Liver (tissue), 9 donors: Measurements from ENCODE around the gene MMS22L. TPM values are rescaled to one million over a fixed set of nuclear protein-coding genes. Genes with fewer than 3 reads are reported as not detected.

Experiments used
- DNase-seq: peaks from one replicate; pipeline ENCODE4 v3.0.0-alpha.2; 2017; ENCODE audit warnings: low spot score
- H3K27ac ChIP-seq, 2 donors: one replicate each; pipeline ENCODE4 v1.7.0; 2013; ENCODE audit warnings: inconsistent platforms in 2 of 2, low read length in 2 of 2, control low read depth in 1 of 2, low read depth in 1 of 2, mild to moderate bottlenecking in 1 of 2
- H3K27me3 ChIP-seq, 4 donors: one replicate each; pipeline versions ENCODE4 v1.6.1 to v1.7.0; 2013; ENCODE audit warnings: low read length in 3 of 4, inconsistent platforms in 1 of 4, mild to moderate bottlenecking in 1 of 4, moderate library complexity in 1 of 4; ENCODE audit not compliant: control insufficient read depth in 4 of 4, insufficient read depth in 4 of 4
- H3K36me3 ChIP-seq, 4 donors: one replicate each; pipeline versions ENCODE4 v1.6.1 to v1.7.0; 2013; ENCODE audit warnings: low read length in 3 of 4, mild to moderate bottlenecking in 3 of 4, low read depth in 1 of 4, moderate library complexity in 1 of 4; ENCODE audit not compliant: control insufficient read depth in 4 of 4, insufficient read depth in 3 of 4
- H3K4me1 ChIP-seq, 4 donors: one replicate each; pipeline versions ENCODE4 v1.6.1 to v1.7.0; 2013; ENCODE audit warnings: low read length in 3 of 4, mild to moderate bottlenecking in 3 of 4, moderate library complexity in 1 of 4; ENCODE audit not compliant: control insufficient read depth in 4 of 4, insufficient read depth in 4 of 4
- H3K4me3 ChIP-seq, 3 donors: one replicate each; pipeline versions ENCODE4 v1.6.1 to v1.7.0; 2013; ENCODE audit warnings: low read length in 3 of 3, control low read depth in 1 of 3, low read depth in 1 of 3, mild to moderate bottlenecking in 1 of 3
- H3K9ac ChIP-seq, 2 donors: one replicate each; pipeline ENCODE4 v1.7.0; 2013; ENCODE audit warnings: low read length in 2 of 2, mild to moderate bottlenecking in 2 of 2, moderate library complexity in 2 of 2, control low read depth in 1 of 2, low read depth in 1 of 2
- H3K9me3 ChIP-seq, 4 donors: one replicate each; pipeline versions ENCODE4 v1.6.1 to v1.7.0; 2013; ENCODE audit warnings: low read length in 3 of 4; ENCODE audit not compliant: control insufficient read depth in 4 of 4
- EGR1 ChIP-seq, 2 donors: IDR thresholded peaks; 2 replicates each; pipeline ENCODE4 v1.6.1; 2016 to 2018; ENCODE audit warnings: antibody characterized with exemption in 2 of 2, low read depth in 2 of 2
- FOXA1 ChIP-seq: IDR thresholded peaks from 2 replicates; pipeline ENCODE4 v1.6.1; 2016; ENCODE audit warnings: antibody characterized with exemption
- FOXA2 ChIP-seq: IDR thresholded peaks from 2 replicates; pipeline ENCODE4 v1.6.1; 2016; ENCODE audit warnings: antibody characterized with exemption
- GABPA ChIP-seq, 2 donors: IDR thresholded peaks in 1 of 2; conservative IDR thresholded peaks in 1 of 2; 2 replicates each; pipeline ENCODE4 v1.6.1; 2016; ENCODE audit warnings: antibody characterized with exemption in 2 of 2, mild to moderate bottlenecking in 1 of 2, moderate library complexity in 1 of 2
- HNF4A ChIP-seq, 2 donors: conservative IDR thresholded peaks; 2 replicates each; pipeline ENCODE4 v1.6.1; 2016; ENCODE audit warnings: antibody characterized with exemption in 2 of 2, mild to moderate bottlenecking in 2 of 2
- HNF4G ChIP-seq: IDR thresholded peaks from 2 replicates; pipeline ENCODE4 v1.6.1; 2016; ENCODE audit warnings: antibody characterized with exemption
- JUND ChIP-seq, 2 donors: IDR thresholded peaks; 2 replicates each; pipeline ENCODE4 v1.6.1; 2016; ENCODE audit warnings: antibody characterized with exemption in 2 of 2
- MAX ChIP-seq: IDR thresholded peaks from 2 replicates; pipeline ENCODE4 v1.6.1; 2016; ENCODE audit warnings: antibody characterized with exemption
- NR2F2 ChIP-seq: IDR thresholded peaks from 2 replicates; pipeline ENCODE4 v1.6.1; 2016; ENCODE audit warnings: antibody characterized with exemption
- RAD21 ChIP-seq, 2 donors: IDR thresholded peaks; 2 replicates each; pipeline ENCODE4 v1.6.1; 2016; ENCODE audit warnings: antibody characterized with exemption in 2 of 2, mild to moderate bottlenecking in 2 of 2
- RXRA ChIP-seq, 2 donors: IDR thresholded peaks; 2 replicates each; pipeline ENCODE4 v1.6.1; 2017 to 2018; ENCODE audit warnings: antibody characterized with exemption in 2 of 2, mild to moderate bottlenecking in 1 of 2
- SP1 ChIP-seq: IDR thresholded peaks from 2 replicates; pipeline ENCODE4 v1.6.1; 2018; ENCODE audit warnings: antibody characterized with exemption, mild to moderate bottlenecking
- TAF1 ChIP-seq: conservative IDR thresholded peaks from 2 replicates; pipeline ENCODE4 v1.6.1; 2016; ENCODE audit warnings: antibody characterized with exemption, mild to moderate bottlenecking
- YY1 ChIP-seq: IDR thresholded peaks from 2 replicates; pipeline ENCODE4 v1.6.1; 2016; ENCODE audit warnings: antibody characterized with exemption, mild to moderate bottlenecking
- ZBTB33 ChIP-seq: IDR thresholded peaks from 2 replicates; pipeline ENCODE4 v1.6.1; 2016; ENCODE audit warnings: antibody characterized with exemption
- WGBS: extraction: QIAGEN DNeasy Blood & Tissue Kit; methylation state at CpG from one replicate; pipeline ENCODE4 v1.1.7; 2013; 5-methylcytosine and 5-hydroxymethylcytosine counted together
- polyA plus RNA-seq, 2 donors: library from polyadenylated mRNA; stranded (reverse) in 1 of 2; unstranded in 1 of 2; fragments of 200-250 nt in 1 of 2; fragments of >200 nt in 1 of 2; fragmentation: Nextera tagmentation in 1 of 2; extraction: Ambion mirVana in 1 of 2; gene quantifications; one replicate each; pipeline versions ENCODE4 v1.2.1 to v1.2.3, GENCODE V29; 2013 to 2015
- total RNA-seq, 2 donors: library from RNA; depleted of rRNA; stranded (reverse); fragments of >200 nt; gene quantifications; one replicate each; pipeline ENCODE4 v1.2.3, GENCODE V29; 2014
- TF ChIP-seq, protein P1 (sequence below): IDR thresholded peaks from 2 replicates; pipeline ENCODE4 v1.6.1; 2016; ENCODE audit warnings: antibody characterized with exemption
- TF ChIP-seq, protein P2 (sequence below): fragments of 150-350 bp; IDR thresholded peaks from 2 replicates; pipeline ENCODE4 v1.5.1; 2017; ENCODE audit warnings: improper control_type of control experiment, low read depth, low read length; ENCODE audit not compliant: missing input control
- TF ChIP-seq, protein P3 (sequence below): IDR thresholded peaks from 2 replicates; pipeline ENCODE4 v1.6.1; 2016; ENCODE audit warnings: antibody characterized with exemption, mild to moderate bottlenecking
- donor health status: healthy.
- donor health status: healthy.
- donor health status: healthy.
- donor health status: healthy.
- donor health status: healthy.

The MMS22L gene
- total and polyA plus RNA-seq, 4 donors = 0.32 to 14.9 (median 2.6) TPM

DNA sequence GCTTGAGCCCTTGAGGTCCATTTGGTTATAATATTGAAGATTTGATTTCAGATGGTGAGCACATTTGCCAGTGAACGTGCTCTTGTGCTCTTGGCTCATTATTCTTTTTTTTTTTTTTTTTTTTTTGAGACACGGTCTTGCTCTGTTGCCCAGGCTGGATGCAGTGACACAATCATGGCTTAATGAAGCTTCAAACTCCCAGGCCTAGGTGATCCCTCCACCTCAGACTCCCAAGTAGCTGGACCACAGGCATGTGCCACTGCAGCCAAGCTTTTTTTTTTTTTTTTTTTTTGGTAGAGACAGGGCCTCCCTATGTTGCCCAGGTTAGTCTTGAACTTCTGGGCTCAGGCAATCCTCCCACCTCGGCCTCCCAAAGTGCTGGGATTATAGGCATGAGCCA lies 182.3 kb downstream of the MMS22L start:
- no peak overlapping the region for H3K27ac ChIP-seq
- no peaks in the 10 kb centered on the region for H3K9me3 ChIP-seq
- no peaks in the 10 kb centered on the region for H3K36me3 ChIP-seq
- no peaks in the 10 kb centered on the region for H3K4me1 ChIP-seq
- no peak for DNase-seq
- no peak overlapping the region for H3K4me3 ChIP-seq
- 88% methylated on average over 3 of the region's 3 CpGs for WGBS
- H3K27me3 ChIP-seq = no peaks in the 10 kb centered on the region
- TF ChIP-seq EGR1 (IDR thresholded peaks at IDR 0.05; ENCODE audit: low read depth in 2 of 2) (no peak), TAF1 (no peak), MAX (no peak), HNF4A (conservative IDR thresholded peaks at IDR 0.05) (no peak), FOXA2 (no peak), NR2F2 (no peak), SP1 (no peak), ZBTB33 (no peak), RAD21 (IDR thresholded peaks at IDR 0.05) (no peak), YY1 (no peak), JUND (IDR thresholded peaks at IDR 0.05) (no peak), FOXA1 (no peak)
- TF ChIP-seq, protein P1, sequence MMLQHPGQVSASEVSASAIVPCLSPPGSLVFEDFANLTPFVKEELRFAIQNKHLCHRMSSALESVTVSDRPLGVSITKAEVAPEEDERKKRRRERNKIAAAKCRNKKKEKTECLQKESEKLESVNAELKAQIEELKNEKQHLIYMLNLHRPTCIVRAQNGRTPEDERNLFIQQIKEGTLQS = no peak
- TF ChIP-seq, protein P2, sequence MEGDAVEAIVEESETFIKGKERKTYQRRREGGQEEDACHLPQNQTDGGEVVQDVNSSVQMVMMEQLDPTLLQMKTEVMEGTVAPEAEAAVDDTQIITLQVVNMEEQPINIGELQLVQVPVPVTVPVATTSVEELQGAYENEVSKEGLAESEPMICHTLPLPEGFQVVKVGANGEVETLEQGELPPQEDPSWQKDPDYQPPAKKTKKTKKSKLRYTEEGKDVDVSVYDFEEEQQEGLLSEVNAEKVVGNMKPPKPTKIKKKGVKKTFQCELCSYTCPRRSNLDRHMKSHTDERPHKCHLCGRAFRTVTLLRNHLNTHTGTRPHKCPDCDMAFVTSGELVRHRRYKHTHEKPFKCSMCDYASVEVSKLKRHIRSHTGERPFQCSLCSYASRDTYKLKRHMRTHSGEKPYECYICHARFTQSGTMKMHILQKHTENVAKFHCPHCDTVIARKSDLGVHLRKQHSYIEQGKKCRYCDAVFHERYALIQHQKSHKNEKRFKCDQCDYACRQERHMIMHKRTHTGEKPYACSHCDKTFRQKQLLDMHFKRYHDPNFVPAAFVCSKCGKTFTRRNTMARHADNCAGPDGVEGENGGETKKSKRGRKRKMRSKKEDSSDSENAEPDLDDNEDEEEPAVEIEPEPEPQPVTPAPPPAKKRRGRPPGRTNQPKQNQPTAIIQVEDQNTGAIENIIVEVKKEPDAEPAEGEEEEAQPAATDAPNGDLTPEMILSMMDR = no peak
- no peak overlapping the region for H3K9ac ChIP-seq

- DNase-seq = no peak
- H3K4me3 ChIP-seq = no peak overlapping the region
- H3K36me3 ChIP-seq = no peaks in the 10 kb centered on the region
- WGBS = 84% methylated on average over 14 of the region's 14 CpGs
- no peaks in the 10 kb centered on the region for H3K27me3 ChIP-seq
- H3K4me1 ChIP-seq = no peaks in the 10 kb centered on the region
- no peaks in the 10 kb centered on the region for H3K9me3 ChIP-seq
- no peak overlapping the region for H3K9ac ChIP-seq
- H3K27ac ChIP-seq = no peak overlapping the region
- TF ChIP-seq NR2F2 = no peak
- no peak for TF ChIP-seq GABPA (IDR thresholded peaks at IDR 0.05 in 1 of 2, conservative IDR thresholded peaks at IDR 0.05 in 1 of 2)
- TF ChIP-seq SP1 = no peak
- no peak for TF ChIP-seq RXRA (IDR thresholded peaks at IDR 0.05)
- TF ChIP-seq FOXA1 = no peak
- TF ChIP-seq TAF1 = no peak
- TF ChIP-seq ZBTB33 = no peak
- TF ChIP-seq EGR1 (IDR thresholded peaks at IDR 0.05; ENCODE audit: low read depth in 2 of 2) = no peak
- TF ChIP-seq FOXA2 = no peak
- TF ChIP-seq MAX = no peak
- no peak for TF ChIP-seq HNF4A (conservative IDR thresholded peaks at IDR 0.05)
- TF ChIP-seq JUND (IDR thresholded peaks at IDR 0.05) = no peak
- no peak for TF ChIP-seq HNF4G
- TF ChIP-seq YY1 = no peak
- TF ChIP-seq, protein P3, sequence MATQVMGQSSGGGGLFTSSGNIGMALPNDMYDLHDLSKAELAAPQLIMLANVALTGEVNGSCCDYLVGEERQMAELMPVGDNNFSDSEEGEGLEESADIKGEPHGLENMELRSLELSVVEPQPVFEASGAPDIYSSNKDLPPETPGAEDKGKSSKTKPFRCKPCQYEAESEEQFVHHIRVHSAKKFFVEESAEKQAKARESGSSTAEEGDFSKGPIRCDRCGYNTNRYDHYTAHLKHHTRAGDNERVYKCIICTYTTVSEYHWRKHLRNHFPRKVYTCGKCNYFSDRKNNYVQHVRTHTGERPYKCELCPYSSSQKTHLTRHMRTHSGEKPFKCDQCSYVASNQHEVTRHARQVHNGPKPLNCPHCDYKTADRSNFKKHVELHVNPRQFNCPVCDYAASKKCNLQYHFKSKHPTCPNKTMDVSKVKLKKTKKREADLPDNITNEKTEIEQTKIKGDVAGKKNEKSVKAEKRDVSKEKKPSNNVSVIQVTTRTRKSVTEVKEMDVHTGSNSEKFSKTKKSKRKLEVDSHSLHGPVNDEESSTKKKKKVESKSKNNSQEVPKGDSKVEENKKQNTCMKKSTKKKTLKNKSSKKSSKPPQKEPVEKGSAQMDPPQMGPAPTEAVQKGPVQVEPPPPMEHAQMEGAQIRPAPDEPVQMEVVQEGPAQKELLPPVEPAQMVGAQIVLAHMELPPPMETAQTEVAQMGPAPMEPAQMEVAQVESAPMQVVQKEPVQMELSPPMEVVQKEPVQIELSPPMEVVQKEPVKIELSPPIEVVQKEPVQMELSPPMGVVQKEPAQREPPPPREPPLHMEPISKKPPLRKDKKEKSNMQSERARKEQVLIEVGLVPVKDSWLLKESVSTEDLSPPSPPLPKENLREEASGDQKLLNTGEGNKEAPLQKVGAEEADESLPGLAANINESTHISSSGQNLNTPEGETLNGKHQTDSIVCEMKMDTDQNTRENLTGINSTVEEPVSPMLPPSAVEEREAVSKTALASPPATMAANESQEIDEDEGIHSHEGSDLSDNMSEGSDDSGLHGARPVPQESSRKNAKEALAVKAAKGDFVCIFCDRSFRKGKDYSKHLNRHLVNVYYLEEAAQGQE = no peak
Measured at GRCh38 chr6:97097068-97098047, 185.7 kb downstream of the MMS22L start.
